ENCODE data around the gene MAP3K15.

- no peak for TF ChIP-seq TAF1 (IDR thresholded peaks at IDR 0.05; ENCODE audit: borderline replicate concordance, insufficient read depth, low read length)
- no peak for TF ChIP-seq REST (IDR thresholded peaks at IDR 0.05; ENCODE audit: insufficient read depth in 1 of 2, low read depth in 2 of 2, low read length in 2 of 2)
Measured at GRCh38 chrX:19382555-19383145, 132.7 kb downstream of the MAP3K15 start.
